Panc1 (cell line): ENCODE results near the gene CENPS. TPM values are rescaled to one million over a fixed set of nuclear protein-coding genes. Genes with fewer than 3 reads are reported as not detected.

Experiments used
- ATAC-seq: fragments of 200-7000 bp; cut with Tn5 transposase; 2 replicates; pipeline ENCODE4 v1.9.1; 2020; ENCODE audit warnings: mild to moderate bottlenecking, moderate library complexity
- BruUV-seq: library from RNA; stranded (reverse); fragments of 400-500 nt; replicated peaks from 2 replicates; lab custom pipeline; 2021; lab: Mats Ljungman, UMichigan
- CTCF ChIA-PET: fragments of 300-600 bp; sonication (Branson Sonifier 250); formaldehyde crosslinking; loops from one replicate; lab custom pipeline; 2022; ENCODE audit warnings: antibody characterized with exemption; lab: Charles Lee
- POLR2A ChIA-PET: fragments of 300-600 bp; sonication (Branson Sonifier 250); formaldehyde crosslinking; loops from one replicate; lab custom pipeline; 2022; ENCODE audit warnings: antibody characterized with exemption; lab: Charles Lee
- DNase-seq: peaks from one replicate; pipeline ENCODE4 v3.0.0-alpha.2; 2010; ENCODE audit warnings: low read depth, low spot score
- H3K27ac ChIP-seq: 2 replicates; pipeline ENCODE4 v1.5.1; 2011; ENCODE audit warnings: mild to moderate bottlenecking, low read length, inconsistent platforms
- H3K27me3 ChIP-seq: fragments of 200-500 bp; sonication (Bioruptor generic); 2 replicates; pipeline ENCODE4 v1.6.0; 2014; ENCODE audit warnings: low read length, inconsistent platforms; ENCODE audit not compliant: control insufficient read depth, insufficient read depth
- H3K36me3 ChIP-seq: fragments of 200-500 bp; sonication (Bioruptor generic); 2 replicates; pipeline ENCODE4 v1.5.1; 2014; ENCODE audit warnings: inconsistent platforms, mild to moderate bottlenecking, low read length, moderate library complexity; ENCODE audit not compliant: control insufficient read depth, insufficient read depth
- H3K4me1 ChIP-seq: 2 replicates; pipeline ENCODE4 v1.5.1; 2011; ENCODE audit warnings: inconsistent platforms, mild to moderate bottlenecking, low read length, moderate library complexity; ENCODE audit not compliant: control insufficient read depth, insufficient read depth
- H3K4me3 ChIP-seq, 2 experiments: 2 replicates each; pipeline ENCODE4 v1.5.1; 2011 to 2012; ENCODE audit warnings: low read depth in 2 of 2, low read length in 2 of 2, mild to moderate bottlenecking in 2 of 2, inconsistent platforms in 1 of 2, moderate library complexity in 1 of 2
- H3K9me3 ChIP-seq: fragments of 200-500 bp; sonication (Bioruptor generic); 2 replicates; pipeline ENCODE4 v1.5.1; 2014; ENCODE audit warnings: low read depth, mild to moderate bottlenecking, inconsistent platforms, low read length, moderate library complexity; ENCODE audit not compliant: control insufficient read depth, insufficient read depth
- POLR2AphosphoS5 ChIP-seq: IDR thresholded peaks from 2 replicates; pipeline ENCODE4 v1.6.1; 2012; ENCODE audit warnings: mild to moderate bottlenecking, low read depth, low read length, moderate library complexity
- REST ChIP-seq, 2 experiments: IDR thresholded peaks; 2 replicates each; pipeline ENCODE4 v1.6.1; 2011 to 2012; ENCODE audit warnings: low read depth in 2 of 2, control low read depth in 1 of 2, low read length in 1 of 2, mild to moderate bottlenecking in 1 of 2, moderate library complexity in 1 of 2; ENCODE audit not compliant: insufficient read depth in 1 of 2
- SIN3A ChIP-seq: IDR thresholded peaks from 2 replicates; pipeline ENCODE4 v1.6.1; 2012; ENCODE audit warnings: low read depth, mild to moderate bottlenecking, low read length, moderate library complexity, borderline replicate concordance; ENCODE audit not compliant: insufficient read depth
- TCF7L2 ChIP-seq: IDR thresholded peaks from 2 replicates; pipeline ENCODE4 v1.6.1; 2011; ENCODE audit warnings: mild to moderate bottlenecking, low read depth, low read length, inconsistent platforms
- in situ Hi-C: cut with HindIII; loops from 2 replicates; pipeline ENCODE4 v1.10.0; 2016; ENCODE audit warnings: low sequenced_read_pairs, low pct_unique_long_range_greater_than_20kb
- intact Hi-C: fragments of 100-400 bp; cut with micrococcal nuclease; formaldehyde crosslinking; loops from one replicate; pipeline ENCODE4 v1.10.0; 2022; ENCODE audit not compliant: unreplicated experiment
- total RNA-seq: library from RNA; stranded (reverse); gene quantifications from one replicate; pipeline ENCODE4 v1.2.1, GENCODE V29; 2021; ENCODE audit not compliant: unreplicated experiment
- TF ChIP-seq, protein P1 (sequence below): fragments of 450-650 bp; IDR thresholded peaks from 2 replicates; pipeline ENCODE4 v1.5.1; 2017; ENCODE audit warnings: mild to moderate bottlenecking

CENPS gene
- total RNA-seq, 1 experiment from 2014 or later = 40.8 TPM

DNA sequence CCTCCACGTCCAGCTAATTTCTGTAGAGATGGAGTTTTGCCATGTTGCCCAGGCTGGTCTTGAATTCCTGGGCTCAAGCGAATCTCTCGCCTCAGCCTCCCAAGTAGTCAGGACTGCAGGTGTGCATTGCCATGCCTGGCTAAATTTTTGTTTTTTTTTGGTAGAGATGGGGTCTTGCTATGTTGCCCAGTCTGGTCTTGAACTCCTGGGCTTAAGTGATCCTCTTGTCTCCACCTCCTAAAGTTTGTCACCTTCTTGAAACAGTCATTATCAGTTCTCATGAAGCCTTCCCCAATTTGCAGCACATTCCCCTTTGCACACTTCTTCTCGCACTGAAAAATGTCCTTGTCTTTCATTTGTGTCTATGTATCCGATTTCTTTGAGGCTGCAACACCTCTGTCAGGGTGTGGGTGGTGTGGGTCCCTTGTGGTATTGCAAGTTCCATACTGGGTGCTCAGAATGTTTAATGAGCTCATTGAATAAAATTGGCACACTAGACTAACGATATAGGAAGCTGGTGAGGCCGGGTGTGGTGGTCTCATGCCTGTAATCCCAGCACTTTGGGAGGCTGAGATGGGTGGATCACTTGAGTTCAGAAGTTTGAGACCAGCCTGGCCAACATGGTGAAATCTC, 16.7 kb downstream of the CENPS start:
- in situ Hi-C loops (no loop called here), intact Hi-C loops (no loop called here)
- BruUV-seq = no TSS peak
- Histone ChIP-seq H3K36me3 (no peaks in the 10 kb centered on the region), H3K27me3 (no peaks in the 10 kb centered on the region), H3K9me3 (no peaks in the 10 kb centered on the region), H3K4me3 (no peak overlapping the region), H3K4me1 (no peaks in the 10 kb centered on the region), H3K27ac (no peak overlapping the region)
- ChIA-PET POLR2A (no interaction called here), CTCF (interaction anchor here (0.5 kb wide), 1 partner anchor 50 kb away, joined by 8 read pairs; no protein-coding TSS in a partner anchor)
- no peak for ATAC-seq
- no peak for DNase-seq
- TF ChIP-seq SIN3A = no peak
- TF ChIP-seq POLR2AphosphoS5 = no peak
- TF ChIP-seq, protein P1, sequence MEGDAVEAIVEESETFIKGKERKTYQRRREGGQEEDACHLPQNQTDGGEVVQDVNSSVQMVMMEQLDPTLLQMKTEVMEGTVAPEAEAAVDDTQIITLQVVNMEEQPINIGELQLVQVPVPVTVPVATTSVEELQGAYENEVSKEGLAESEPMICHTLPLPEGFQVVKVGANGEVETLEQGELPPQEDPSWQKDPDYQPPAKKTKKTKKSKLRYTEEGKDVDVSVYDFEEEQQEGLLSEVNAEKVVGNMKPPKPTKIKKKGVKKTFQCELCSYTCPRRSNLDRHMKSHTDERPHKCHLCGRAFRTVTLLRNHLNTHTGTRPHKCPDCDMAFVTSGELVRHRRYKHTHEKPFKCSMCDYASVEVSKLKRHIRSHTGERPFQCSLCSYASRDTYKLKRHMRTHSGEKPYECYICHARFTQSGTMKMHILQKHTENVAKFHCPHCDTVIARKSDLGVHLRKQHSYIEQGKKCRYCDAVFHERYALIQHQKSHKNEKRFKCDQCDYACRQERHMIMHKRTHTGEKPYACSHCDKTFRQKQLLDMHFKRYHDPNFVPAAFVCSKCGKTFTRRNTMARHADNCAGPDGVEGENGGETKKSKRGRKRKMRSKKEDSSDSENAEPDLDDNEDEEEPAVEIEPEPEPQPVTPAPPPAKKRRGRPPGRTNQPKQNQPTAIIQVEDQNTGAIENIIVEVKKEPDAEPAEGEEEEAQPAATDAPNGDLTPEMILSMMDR = no peak

DNA sequence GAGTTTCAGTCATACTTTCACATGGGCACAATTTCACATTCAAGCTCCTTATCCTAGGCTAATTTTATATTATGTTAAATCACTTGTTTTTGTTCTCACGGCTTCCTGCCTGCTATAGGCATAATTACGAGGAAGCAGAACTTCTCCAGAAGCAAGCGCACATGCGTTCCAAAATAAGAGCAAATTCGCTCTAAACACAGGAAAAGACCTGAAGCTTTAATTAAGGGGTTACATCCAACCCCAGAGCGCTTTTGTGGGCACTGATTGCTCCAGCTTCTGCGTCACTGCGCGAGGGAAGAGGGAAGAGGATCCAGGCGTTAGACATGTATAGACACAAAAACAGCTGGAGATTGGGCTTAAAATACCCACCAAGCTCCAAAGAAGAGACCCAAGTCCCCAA, 19.5 kb downstream of the CENPS start, which contains the start of gene CORT:
TSS of gene CORT (plus strand) at position 281 of the 400 bp plus-strand sequence. CDS start 193 bp downstream, outside the sequence.
- H3K27me3 ChIP-seq = no peaks in the 10 kb centered on the region
- CTCF ChIA-PET = no interaction called here
- in situ Hi-C loops (no loop called here), intact Hi-C loops (no loop called here)
- no peak for DNase-seq
- no peak for ATAC-seq
- POLR2A ChIA-PET = no interaction called here
- no peaks in the 10 kb centered on the region for H3K4me1 ChIP-seq
- no peak within 1 kb of the TSS for H3K27ac ChIP-seq
- TF ChIP-seq POLR2AphosphoS5 (no peak), SIN3A (no peak), REST (IDR thresholded peaks at IDR 0.05; ENCODE audit: insufficient read depth in 1 of 2, low read depth in 2 of 2, low read length in 1 of 2) (no peak), TCF7L2 (no peak)
- TF ChIP-seq, protein P1 = no peak
- no peaks in the 10 kb centered on the region for H3K36me3 ChIP-seq
- H3K9me3 ChIP-seq = no peaks in the 10 kb centered on the region
- BruUV-seq = no TSS peak
- H3K4me3 ChIP-seq = no peak within 1 kb of the TSS
